Fibroblast of pulmonary artery (primary cell): ENCODE results near the gene ELMO1.

Experiments
- DNase-seq: peaks from one replicate; pipeline ENCODE4 v3.0.0-alpha.2; 2010; ENCODE audit warnings: low read depth
- H3K4me3 ChIP-seq: replicated peaks from 2 replicates; pipeline ENCODE4 v1.5.1; 2011; ENCODE audit warnings: low read depth, mild to moderate bottlenecking, control low read depth, low read length, moderate library complexity
- CTCF ChIP-seq: IDR thresholded peaks from 2 replicates; pipeline ENCODE4 v1.5.1; 2011; ENCODE audit warnings: mild to moderate bottlenecking, control low read depth, low read length, inconsistent platforms; ENCODE audit errors: missing control alignments

Gene ELMO1

DNA sequence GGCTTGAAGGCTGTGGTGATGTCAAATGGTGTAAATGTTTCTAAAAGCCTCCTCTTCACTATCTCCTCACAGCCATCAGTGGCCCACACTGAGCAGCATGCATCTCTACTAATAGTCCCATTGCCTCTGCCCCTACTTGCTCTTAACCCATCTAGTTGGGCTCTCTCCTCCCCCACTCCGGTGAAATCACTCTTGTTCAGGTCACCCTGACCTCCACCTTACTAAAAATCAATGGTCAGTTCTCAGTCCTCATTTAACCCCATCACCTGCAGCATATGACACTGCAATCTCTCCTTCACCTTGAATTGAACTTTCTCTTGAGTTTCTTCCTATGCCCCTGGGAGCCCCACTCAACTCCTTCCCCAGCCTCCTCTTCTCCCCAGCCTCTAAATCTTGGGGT lies 369.2 kb downstream of the ELMO1 start:
- no peak overlapping the region for H3K4me3 ChIP-seq
- TF ChIP-seq CTCF, result no peak

DNA sequence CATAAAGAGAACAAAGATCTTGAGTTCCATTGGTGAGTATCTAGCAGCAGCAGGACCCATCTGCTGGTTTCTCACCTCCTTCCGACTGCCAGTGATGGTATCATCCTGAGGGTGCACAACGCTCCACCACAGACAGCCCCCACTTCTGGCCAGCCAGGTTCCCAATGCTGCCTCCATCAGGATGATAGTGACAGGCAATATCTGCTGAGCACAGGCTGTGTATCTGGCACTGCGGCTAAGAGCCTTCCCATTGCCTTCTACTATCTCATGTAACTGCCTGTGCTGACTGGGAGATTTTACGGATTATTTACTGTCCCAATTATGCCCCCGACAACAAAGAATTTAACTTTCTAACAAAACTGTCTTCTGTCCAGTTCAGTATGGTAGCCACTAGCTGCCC lies 372.0 kb downstream of the ELMO1 start:
- no peak for TF ChIP-seq CTCF
- DNase-seq, result no peak
- H3K4me3 ChIP-seq, result no peak overlapping the region

More for the DNA sequence above, 369.2 kb downstream of the ELMO1 start:
- no peak for DNase-seq

GRCh38 chr7:37074370-37074769 lies 374.3 kb downstream of the ELMO1 start:
- no peak for DNase-seq
- TF ChIP-seq CTCF, result no peak
- H3K4me3 ChIP-seq, result no peak overlapping the region

GRCh38 chr7:37071124-37071523 lies 377.5 kb downstream of the ELMO1 start:
- TF ChIP-seq CTCF, result no peak
- no peak overlapping the region for H3K4me3 ChIP-seq
- DNase-seq, result no peak

- DNase-seq, result no peak
- TF ChIP-seq CTCF, result no peak
These were observed 378.2 kb downstream of the ELMO1 start for GRCh38 chr7:37070471-37070870.

GRCh38 chr7:37070031-37070430 lies 378.6 kb downstream of the ELMO1 start:
- no peak for TF ChIP-seq CTCF
- no peak overlapping the region for H3K4me3 ChIP-seq
- no peak for DNase-seq

More at GRCh38 chr7:37070471-37070870, 378.2 kb downstream of the ELMO1 start:
- H3K4me3 ChIP-seq, result no peak overlapping the region

GRCh38 chr7:37069336-37069735 lies 379.3 kb downstream of the ELMO1 start:
- no peak for TF ChIP-seq CTCF
- no peak for DNase-seq
- no peak overlapping the region for H3K4me3 ChIP-seq
